GM12872 (cell line): ENCODE results near the gene OR5AR1.

Experiments
- TF ChIP-seq, protein P1 (sequence below): IDR thresholded peaks from 3 replicates; pipeline ENCODE4 v1.5.1; 2011; ENCODE audit warnings: low read depth, mild to moderate bottlenecking, low read length, moderate library complexity; ENCODE audit not compliant: insufficient read depth

The OR5AR1 gene

DNA sequence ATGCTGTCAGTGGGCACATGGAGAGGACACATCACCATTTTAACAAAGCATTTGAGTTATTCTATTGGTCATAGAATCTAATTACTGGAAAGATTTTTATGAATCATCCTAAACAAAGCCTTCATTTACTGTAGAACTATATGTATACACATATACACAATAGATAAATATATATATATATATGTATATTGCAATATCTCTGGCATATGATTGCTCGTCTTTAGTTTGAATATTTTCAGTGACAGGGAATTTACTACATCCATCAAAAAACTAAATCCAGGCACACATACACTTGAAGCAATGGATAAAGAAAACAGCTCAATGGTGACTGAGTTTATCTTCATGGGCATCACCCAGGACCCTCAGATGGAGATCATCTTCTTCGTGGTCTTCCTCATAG, at the start of gene OR5AR1:
Gene OR5AR1, plus strand, starts transcription at position 301 of the 400 bp plus-strand sequence. Its CDS starts 0 bp downstream, at position 301.
- TF ChIP-seq, protein P1, sequence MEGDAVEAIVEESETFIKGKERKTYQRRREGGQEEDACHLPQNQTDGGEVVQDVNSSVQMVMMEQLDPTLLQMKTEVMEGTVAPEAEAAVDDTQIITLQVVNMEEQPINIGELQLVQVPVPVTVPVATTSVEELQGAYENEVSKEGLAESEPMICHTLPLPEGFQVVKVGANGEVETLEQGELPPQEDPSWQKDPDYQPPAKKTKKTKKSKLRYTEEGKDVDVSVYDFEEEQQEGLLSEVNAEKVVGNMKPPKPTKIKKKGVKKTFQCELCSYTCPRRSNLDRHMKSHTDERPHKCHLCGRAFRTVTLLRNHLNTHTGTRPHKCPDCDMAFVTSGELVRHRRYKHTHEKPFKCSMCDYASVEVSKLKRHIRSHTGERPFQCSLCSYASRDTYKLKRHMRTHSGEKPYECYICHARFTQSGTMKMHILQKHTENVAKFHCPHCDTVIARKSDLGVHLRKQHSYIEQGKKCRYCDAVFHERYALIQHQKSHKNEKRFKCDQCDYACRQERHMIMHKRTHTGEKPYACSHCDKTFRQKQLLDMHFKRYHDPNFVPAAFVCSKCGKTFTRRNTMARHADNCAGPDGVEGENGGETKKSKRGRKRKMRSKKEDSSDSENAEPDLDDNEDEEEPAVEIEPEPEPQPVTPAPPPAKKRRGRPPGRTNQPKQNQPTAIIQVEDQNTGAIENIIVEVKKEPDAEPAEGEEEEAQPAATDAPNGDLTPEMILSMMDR = no peak

DNA sequence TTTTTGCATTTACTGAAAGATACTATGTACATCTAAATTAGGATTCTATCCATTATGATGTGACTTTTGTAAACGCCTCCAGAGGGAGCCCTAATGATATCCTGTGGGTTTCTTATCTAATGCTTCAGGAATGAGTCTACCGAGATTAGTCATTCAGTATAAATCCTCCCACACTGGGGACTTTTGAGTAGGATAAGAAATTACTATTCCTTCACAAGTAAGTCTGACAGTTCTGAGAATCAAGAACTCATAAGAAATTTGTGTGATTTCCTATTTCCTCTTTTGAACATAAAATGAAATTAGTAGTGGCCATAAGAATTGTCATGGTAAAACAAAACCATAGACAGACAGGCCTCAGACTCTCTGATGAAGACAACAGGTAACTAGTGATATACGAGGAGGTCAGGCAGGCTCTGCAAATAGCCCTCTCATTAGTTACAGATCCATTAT, 38.8 kb upstream of the OR5AR1 start:
- TF ChIP-seq, protein P1 = peak; percentile 13; the same call in 1 of the 3 replicates

DNA sequence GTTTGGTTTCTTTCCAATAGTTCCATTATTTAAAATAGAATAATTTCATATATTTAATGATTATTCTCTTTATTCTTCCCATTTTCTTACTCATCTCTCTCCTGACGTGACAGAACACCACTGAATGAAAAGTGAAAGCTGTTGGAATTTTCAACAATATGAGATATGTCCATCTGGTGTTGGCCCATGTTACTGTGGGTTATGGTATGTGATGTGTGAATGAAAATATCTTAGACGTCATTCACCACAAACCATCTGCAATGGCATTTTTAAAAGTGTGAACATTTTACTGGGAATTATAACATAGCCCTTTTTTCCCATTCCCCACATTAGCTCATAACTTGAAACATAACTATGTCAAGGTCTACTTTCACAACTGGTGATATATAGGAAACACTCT, 37.5 kb upstream of the OR5AR1 start:
- TF ChIP-seq, protein P1 = no peak

DNA sequence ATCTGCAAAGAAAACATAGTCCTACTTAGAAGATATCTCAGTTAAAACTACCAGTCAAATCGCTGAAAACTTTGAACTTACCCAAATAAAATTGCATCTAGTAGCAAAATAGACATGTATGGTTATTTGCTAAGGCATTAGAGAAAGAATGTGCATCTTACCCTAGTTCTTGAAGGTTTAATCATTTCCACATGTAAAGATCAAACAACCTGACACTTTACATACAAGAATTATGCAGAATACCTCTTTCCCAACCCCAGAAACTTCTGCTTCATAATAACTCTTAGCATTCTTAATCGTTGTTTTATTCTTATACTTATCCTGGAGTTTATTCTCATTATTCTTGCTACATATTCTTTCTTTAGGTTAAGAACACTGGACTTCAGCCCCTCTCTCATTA, 31.2 kb upstream of the OR5AR1 start:
- TF ChIP-seq, protein P1 = no peak

DNA sequence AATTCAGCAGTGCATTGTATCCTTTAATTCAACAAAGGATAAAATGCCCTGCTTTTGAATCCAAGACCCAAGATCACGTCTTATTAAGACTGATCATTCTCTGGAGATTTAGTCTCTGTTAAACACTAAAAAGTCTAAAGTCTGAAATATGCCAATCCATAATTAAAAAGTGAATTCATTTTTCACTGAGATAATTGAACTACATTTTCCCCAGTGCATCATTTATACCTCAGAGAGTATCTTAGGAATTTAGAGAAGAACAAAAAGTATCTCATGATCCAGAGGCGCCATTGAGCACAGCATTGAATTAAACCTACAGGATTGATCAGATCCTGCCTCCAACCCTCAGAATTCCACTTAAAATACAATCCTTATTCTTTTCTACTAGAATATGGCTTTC, 26.6 kb upstream of the OR5AR1 start:
- TF ChIP-seq, protein P1 = no peak

- TF ChIP-seq, protein P1 = no peak
These were observed 26.0 kb upstream of the OR5AR1 start for GRCh38 chr11:56637500-56637899.

DNA sequence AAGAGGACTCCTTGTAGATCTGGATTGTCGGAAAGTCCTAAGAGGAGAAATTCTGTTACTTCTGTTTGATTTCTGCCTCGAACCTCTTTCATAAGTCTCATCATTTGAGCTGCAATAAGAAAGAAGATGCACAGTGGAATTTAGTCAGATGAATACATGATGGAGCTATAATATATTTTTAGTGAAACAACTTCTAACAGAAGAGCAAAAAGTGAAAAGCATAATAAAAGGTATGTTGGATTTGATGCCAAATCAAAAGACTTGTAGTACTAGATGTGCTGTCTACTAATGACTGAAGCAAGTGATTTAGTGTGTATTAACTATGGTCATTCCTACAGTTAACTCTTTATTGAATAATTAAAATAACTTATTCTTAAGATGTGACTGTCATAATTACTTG, 21.1 kb upstream of the OR5AR1 start, which contains the start of gene OR5AP2:
Gene OR5AP2, minus strand, starts transcription at position 101 of the 400 bp plus-strand sequence. Its CDS starts 0 bp downstream, at position 101.
- TF ChIP-seq, protein P1 = no peak

DNA sequence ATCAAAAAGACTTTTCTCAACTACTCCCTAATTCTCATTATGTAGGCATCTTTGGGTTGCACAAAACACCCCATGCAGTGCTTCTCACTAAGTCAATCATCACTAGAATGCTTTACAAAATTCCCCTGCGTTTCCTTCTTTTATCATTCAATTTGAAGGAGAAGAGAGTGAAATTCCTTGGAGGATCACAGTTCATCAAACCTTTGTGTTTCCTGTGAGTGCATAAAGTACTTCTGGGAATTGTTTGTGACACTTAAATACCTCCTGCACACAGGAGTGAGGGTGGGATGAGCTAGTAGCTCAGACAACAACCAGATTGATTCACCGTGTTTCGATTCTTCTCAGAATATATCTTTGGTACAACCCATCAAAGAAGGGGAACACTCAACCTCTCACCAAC, 3.7 kb upstream of the OR5AR1 start:
- TF ChIP-seq, protein P1 = no peak
